Measurements from ENCODE around the gene PXMP4. TPM values are rescaled to one million over a fixed set of nuclear protein-coding genes. Genes with fewer than 3 reads are reported as not detected.

PXMP4 gene
- total and polyA plus RNA-seq, 8 donors, result 11.6 to 47.5 (median 15.1) TPM

GRCh38 chr20:33670715-33671499 is 49.2 kb downstream of the PXMP4 start:
- DNase-seq, result no peak
- Histone ChIP-seq H3K27me3 (no peaks in the 10 kb centered on the region), H3K4me1 (peaks cover 21 to 59% of the 10 kb centered on the region in 2 donors), H3K9me3 (no peaks in the 10 kb centered on the region), H3K27ac (no peak overlapping the region), H3K4me3 (no peak overlapping the region), H3K36me3 (peaks cover 0 to 11% of the 10 kb centered on the region in 2 donors)
- TF ChIP-seq, protein P1, sequence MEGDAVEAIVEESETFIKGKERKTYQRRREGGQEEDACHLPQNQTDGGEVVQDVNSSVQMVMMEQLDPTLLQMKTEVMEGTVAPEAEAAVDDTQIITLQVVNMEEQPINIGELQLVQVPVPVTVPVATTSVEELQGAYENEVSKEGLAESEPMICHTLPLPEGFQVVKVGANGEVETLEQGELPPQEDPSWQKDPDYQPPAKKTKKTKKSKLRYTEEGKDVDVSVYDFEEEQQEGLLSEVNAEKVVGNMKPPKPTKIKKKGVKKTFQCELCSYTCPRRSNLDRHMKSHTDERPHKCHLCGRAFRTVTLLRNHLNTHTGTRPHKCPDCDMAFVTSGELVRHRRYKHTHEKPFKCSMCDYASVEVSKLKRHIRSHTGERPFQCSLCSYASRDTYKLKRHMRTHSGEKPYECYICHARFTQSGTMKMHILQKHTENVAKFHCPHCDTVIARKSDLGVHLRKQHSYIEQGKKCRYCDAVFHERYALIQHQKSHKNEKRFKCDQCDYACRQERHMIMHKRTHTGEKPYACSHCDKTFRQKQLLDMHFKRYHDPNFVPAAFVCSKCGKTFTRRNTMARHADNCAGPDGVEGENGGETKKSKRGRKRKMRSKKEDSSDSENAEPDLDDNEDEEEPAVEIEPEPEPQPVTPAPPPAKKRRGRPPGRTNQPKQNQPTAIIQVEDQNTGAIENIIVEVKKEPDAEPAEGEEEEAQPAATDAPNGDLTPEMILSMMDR (IDR thresholded peaks at IDR 0.05), result no peak
- ATAC-seq, result no peak
- intact Hi-C loops (cut with DNase I), result no loop called here

GRCh38 chr20:33669873-33670640 is 50.1 kb downstream of the PXMP4 start:
- intact Hi-C loops (cut with DNase I), result no loop called here
- peak in 1 of 4 donors; percentile 37 for DNase-seq
- Histone ChIP-seq H3K27me3 (no peaks in the 10 kb centered on the region), H3K9me3 (no peaks in the 10 kb centered on the region), H3K4me3 (no peak overlapping the region), H3K27ac (no peak overlapping the region), H3K4me1 (peaks cover 17 to 57% of the 10 kb centered on the region in 2 donors), H3K36me3 (peaks cover 0 to 11% of the 10 kb centered on the region in 2 donors)
- TF ChIP-seq, protein P1 (IDR thresholded peaks at IDR 0.05), result no peak
- ATAC-seq, result no peak

- Histone ChIP-seq H3K36me3 (peaks cover 0 to 11% of the 10 kb centered on the region in 2 donors), H3K27me3 (no peaks in the 10 kb centered on the region), H3K9me3 (no peaks in the 10 kb centered on the region), H3K4me3 (no peak overlapping the region), H3K27ac (no peak overlapping the region), H3K4me1 (peaks cover 18 to 59% of the 10 kb centered on the region in 2 donors)
- TF ChIP-seq, protein P1 (IDR thresholded peaks at IDR 0.05), result no peak
- intact Hi-C loops (cut with DNase I), result no loop called here
- DNase-seq, result peak in 1 of 4 donors; percentile 54
- ATAC-seq, result no peak
Observed at GRCh38 chr20:33669224-33669623, 50.9 kb downstream of the PXMP4 start.

DNA sequence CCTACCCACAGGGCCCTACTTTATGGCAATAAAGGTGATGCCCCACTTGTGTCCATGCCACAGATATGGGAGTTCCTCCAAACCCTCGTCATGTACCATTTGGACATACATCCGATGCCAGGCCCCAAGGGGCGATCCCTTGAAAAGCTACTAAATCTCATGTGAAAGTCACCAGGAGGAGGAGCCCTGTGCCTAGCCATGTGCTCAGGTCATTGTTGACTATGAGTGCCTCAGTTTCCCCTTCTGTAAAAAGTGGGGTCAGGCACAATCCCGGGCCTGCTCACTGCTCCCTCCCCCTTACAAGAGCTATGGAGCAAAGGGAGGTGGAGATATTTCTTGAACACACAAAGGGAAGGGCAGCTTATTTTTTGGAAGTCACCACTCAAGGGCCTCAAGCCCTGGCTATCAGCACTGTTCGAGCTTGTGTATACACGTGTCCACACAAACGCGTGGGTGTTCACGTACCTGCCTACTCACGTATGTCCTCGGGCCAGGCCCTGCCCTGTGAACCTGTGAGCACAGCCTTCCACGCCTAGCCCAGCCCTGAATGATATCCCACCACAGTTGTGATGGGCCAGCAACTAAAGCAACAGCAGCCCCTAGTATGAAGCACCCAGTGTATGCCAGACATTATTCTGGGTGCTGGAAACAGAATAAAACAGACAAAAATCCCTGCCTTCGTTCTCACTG is 51.5 kb downstream of the PXMP4 start:
- Histone ChIP-seq H3K36me3 (peaks cover 0 to 11% of the 10 kb centered on the region in 2 donors), H3K27me3 (no peaks in the 10 kb centered on the region), H3K9me3 (no peaks in the 10 kb centered on the region), H3K27ac (no peak overlapping the region), H3K4me3 (no peak overlapping the region), H3K4me1 (peaks cover 21 to 59% of the 10 kb centered on the region in 2 donors)
- ATAC-seq, result no peak
- peak in 1 of 4 donors; percentile 57 for DNase-seq
- TF ChIP-seq, protein P1 (IDR thresholded peaks at IDR 0.05), result no peak
- intact Hi-C loops (cut with DNase I), result no loop called here

Measured in left lung (tissue), 10 donors.